Activated CD4-positive, CD25-positive, alpha-beta regulatory T cell treated with anti-CD3 and anti-CD28 coated beads, Interleukin-2, amount 50 U/mL, for 16 hours (primary cell): ENCODE results near the gene PDP2.

ENCODE experiments used
- DNase-seq: peaks from one replicate; pipeline ENCODE4 v3.0.0-alpha.2; 2020; ENCODE audit warnings: low read depth, low spot score

Gene PDP2

GRCh38 chr16:66935314-66936011 lies 55.1 kb downstream of the PDP2 start, which contains the start of gene CES2:
Gene CES2, plus strand, starts transcription at chr16:66935516. Its CDS starts 120 bp downstream, at chr16:66935636.
- DNase-seq, result no peak

- no peak for DNase-seq
These were observed 56.1 kb downstream of the PDP2 start for GRCh38 chr16:66936462-66936861.

GRCh38 chr16:66936889-66937554 lies 56.7 kb downstream of the PDP2 start:
- DNase-seq, result no peak

GRCh38 chr16:66937725-66938337 lies 57.5 kb downstream of the PDP2 start:
- no peak for DNase-seq

- DNase-seq, result no peak
These were observed 59.1 kb downstream of the PDP2 start for GRCh38 chr16:66939366-66939765.

GRCh38 chr16:66940236-66940635 lies 59.9 kb downstream of the PDP2 start:
- DNase-seq, result no peak
